ENCODE data around the gene SYNDIG1.

DNA sequence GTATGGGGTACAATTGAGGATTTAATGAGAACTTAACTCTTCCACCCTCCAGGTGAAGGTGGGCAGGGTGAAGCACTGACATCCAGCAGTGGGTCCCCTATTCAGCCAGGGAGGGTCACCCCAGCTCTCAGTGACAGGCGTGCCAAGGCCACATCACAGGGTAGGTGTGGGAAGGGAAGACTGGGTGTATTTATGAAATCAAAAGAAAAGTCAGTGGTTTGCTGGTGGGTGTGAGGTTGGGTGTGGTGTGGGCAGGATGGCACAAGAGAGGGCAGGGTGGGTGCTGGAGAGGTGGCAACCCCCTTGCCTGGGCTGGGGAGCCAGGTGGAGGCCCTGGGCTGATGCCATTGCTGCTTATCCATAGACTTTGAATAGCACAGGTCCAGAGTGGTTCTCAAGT lies 16.6 kb downstream of the SYNDIG1 start:
- TF ChIP-seq, protein P1, sequence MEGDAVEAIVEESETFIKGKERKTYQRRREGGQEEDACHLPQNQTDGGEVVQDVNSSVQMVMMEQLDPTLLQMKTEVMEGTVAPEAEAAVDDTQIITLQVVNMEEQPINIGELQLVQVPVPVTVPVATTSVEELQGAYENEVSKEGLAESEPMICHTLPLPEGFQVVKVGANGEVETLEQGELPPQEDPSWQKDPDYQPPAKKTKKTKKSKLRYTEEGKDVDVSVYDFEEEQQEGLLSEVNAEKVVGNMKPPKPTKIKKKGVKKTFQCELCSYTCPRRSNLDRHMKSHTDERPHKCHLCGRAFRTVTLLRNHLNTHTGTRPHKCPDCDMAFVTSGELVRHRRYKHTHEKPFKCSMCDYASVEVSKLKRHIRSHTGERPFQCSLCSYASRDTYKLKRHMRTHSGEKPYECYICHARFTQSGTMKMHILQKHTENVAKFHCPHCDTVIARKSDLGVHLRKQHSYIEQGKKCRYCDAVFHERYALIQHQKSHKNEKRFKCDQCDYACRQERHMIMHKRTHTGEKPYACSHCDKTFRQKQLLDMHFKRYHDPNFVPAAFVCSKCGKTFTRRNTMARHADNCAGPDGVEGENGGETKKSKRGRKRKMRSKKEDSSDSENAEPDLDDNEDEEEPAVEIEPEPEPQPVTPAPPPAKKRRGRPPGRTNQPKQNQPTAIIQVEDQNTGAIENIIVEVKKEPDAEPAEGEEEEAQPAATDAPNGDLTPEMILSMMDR (IDR thresholded peaks at IDR 0.05; ENCODE audit: insufficient read depth, low read length) = no peak
- TF ChIP-seq POLR2AphosphoS5 (IDR thresholded peaks at IDR 0.05; ENCODE audit: low read depth) = no peak
